Muscle layer of colon (tissue), 2 donors: ENCODE data around the gene APBA2.

Experiments used
- H3K27ac ChIP-seq: one replicate; pipeline ENCODE4 v1.7.0; 2013; ENCODE audit warnings: low read depth, mild to moderate bottlenecking, low read length, moderate library complexity
- H3K27me3 ChIP-seq, 2 donors: one replicate each; pipeline ENCODE4 v1.7.0; 2013; ENCODE audit warnings: low read length in 2 of 2, mild to moderate bottlenecking in 2 of 2; ENCODE audit not compliant: insufficient read depth in 2 of 2, control insufficient read depth in 1 of 2
- H3K36me3 ChIP-seq: one replicate; pipeline ENCODE4 v1.7.0; 2013; ENCODE audit warnings: mild to moderate bottlenecking, low read length; ENCODE audit not compliant: insufficient read depth
- H3K4me1 ChIP-seq: one replicate; pipeline ENCODE4 v1.7.0; 2013; ENCODE audit warnings: mild to moderate bottlenecking, low read length; ENCODE audit not compliant: insufficient read depth
- H3K4me3 ChIP-seq, 2 donors: one replicate each; pipeline ENCODE4 v1.7.0; 2013; ENCODE audit warnings: low read length in 2 of 2, low read depth in 1 of 2, mild to moderate bottlenecking in 1 of 2, moderate library complexity in 1 of 2
- H3K9ac ChIP-seq: one replicate; pipeline ENCODE4 v1.7.0; 2013; ENCODE audit warnings: low read length
- H3K9me3 ChIP-seq: one replicate; pipeline ENCODE4 v1.7.0; 2013; ENCODE audit warnings: mild to moderate bottlenecking, low read length
- donor health status: abdominal sarcoma.
- donor health status: Adenocarcinoma of cecum.

APBA2 gene

DNA sequence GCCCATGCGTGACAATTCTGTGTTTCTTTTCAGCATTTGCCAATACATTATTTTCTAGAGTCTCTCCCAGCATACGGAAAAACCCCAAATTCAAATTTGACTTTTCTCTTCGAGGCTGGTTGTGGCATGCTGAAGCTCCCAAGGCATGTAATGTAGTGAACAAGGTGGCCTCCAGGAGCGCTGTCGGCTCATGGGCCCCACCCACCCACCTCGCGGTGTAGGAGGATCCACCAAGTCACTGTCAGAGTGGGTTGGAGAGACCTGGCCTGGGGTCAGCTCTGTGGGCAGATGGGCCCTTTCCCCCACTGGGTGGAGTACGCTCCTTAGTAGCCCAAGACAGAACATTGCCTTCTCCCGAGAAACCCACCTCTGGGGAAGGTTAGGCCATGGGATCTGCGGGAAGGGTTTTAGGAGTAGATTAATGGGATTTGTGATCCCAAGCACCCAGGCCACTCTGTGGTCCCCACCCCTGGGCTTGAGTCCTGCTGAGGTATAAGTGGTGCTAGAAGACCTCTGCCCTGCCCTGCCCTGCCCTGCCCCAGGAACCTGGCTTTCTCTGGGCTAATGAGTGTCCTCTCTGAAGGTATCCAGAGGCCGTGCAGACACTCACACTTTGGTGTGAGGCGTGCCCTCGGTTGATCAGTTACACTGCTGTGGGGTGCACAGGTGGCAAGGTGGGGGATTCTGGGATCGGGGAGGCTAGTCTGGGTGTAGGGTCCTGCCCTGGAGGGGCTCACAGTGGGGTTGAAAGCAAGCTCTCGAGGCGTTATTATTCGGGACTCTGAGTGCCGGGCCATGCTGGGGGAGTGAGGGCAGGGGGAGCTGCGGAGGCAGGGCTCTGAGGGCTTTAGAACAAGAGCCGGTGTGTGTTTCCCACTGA is 97.9 kb downstream of the APBA2 start:
- Histone ChIP-seq H3K4me3 (no peak overlapping the region), H3K9me3 (no peaks in the 10 kb centered on the region), H3K4me1 (no peaks in the 10 kb centered on the region), H3K9ac (no peak overlapping the region), H3K36me3 (no peaks in the 10 kb centered on the region), H3K27ac (no peak overlapping the region), H3K27me3 (no peaks in the 10 kb centered on the region)

DNA sequence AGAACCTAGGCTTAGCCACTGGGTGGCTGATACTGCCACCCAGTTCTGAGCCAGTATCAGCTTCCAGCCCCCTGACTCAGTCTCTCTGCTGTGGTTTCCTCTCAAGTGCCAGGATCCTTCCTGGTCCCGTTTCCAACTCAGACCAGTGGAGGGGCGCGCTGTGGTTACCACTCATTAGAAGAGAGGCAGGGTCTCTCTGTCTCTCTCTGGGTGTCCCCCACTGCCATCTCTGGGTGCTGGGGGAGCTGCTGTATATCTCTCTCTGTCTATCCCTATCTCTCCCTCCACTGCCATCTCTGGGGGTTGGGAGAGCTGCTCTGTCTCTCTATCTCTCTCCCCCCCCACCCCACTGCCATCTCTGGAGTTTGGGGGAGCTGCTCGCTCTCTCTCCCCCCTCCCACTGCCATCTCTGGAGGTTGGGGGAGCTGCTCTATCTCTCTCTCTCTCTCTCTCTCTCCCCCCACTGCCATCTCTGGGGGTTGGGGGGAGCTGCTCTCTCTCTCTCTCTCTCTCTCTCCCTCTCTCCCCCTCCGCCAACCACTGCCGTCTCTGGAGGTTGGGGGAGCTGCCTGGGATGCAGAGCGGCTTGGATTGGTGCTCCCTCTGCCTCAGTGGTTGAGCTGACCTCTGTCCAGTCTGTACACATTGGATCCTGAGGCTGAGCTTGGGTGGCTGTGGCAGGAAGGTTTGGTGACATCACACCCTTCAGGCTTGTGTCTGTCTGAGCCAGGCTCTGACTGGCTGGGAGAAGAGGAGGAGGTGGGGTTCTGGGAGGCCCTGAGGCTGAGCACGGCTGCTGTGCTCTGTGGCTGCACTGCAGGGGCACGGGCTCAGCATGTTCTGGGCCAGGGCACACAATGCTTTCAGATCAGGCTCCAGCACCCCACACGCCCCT is 98.9 kb downstream of the APBA2 start:
- Histone ChIP-seq H3K27ac (no peak overlapping the region), H3K9me3 (no peaks in the 10 kb centered on the region), H3K9ac (no peak overlapping the region), H3K4me1 (no peaks in the 10 kb centered on the region), H3K27me3 (no peaks in the 10 kb centered on the region), H3K4me3 (no peak overlapping the region), H3K36me3 (no peaks in the 10 kb centered on the region)

DNA sequence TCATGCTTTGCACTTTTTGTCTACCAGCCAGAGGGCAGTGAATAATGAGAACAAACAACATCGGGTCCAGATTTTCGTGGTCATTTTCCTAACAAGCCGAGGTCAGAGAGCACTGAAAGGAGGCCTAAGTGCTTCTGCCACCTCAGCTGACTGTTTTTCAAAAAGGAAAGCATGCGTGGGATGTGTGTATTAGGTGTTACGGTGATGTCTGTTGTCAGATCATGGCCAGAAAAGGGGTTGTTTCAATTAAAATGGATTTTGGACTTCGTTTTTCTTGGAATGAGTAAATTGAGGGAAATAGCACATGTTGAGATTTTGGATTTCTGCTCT is 99.5 kb downstream of the APBA2 start:
- no peaks in the 10 kb centered on the region for H3K27me3 ChIP-seq
- no peaks in the 10 kb centered on the region for H3K9me3 ChIP-seq
- H3K4me1 ChIP-seq = no peaks in the 10 kb centered on the region
- H3K4me3 ChIP-seq = no peak overlapping the region
- no peak overlapping the region for H3K9ac ChIP-seq
- no peak overlapping the region for H3K27ac ChIP-seq
- H3K36me3 ChIP-seq = no peaks in the 10 kb centered on the region

DNA sequence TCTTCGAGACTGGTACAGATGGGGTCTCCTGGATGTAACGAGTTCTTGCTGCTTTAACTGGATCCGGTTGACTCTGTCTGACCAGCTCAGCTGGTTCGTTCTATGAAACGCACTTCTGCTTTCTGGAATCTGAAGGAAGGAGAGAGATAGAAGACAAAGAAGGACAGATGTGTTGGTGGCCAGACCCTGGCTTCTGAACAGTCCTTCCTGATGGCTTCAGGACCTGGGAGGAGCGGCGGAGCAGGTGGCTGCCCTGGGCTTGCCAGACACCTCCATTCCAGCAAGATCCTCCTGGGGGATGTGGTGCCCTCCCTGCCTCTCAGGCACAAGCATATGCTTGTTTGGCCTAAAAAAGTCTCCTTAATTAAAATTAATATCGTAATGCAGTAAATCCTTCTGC is 99.9 kb downstream of the APBA2 start:
- no peak overlapping the region for H3K4me3 ChIP-seq
- no peak overlapping the region for H3K9ac ChIP-seq
- H3K36me3 ChIP-seq = no peaks in the 10 kb centered on the region

DNA sequence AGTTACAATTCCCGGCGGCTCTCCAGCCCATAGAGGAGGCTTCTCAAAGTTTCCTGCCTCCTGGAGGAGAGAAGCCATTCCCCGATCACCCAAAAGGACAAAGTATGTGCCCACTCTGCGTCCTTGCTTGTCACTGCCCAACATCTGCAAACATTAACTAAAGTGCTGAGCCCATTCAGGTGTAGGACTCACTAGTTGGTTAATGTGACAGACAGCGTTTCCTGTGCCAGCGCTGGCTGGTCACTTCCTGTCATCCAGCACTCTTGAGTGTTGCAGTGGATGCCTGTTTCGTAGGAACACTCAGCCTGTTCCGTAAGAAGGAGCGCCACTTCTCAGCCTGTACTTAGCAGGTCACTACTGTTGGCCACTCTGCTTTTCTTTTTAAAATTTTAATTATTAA is 100.3 kb downstream of the APBA2 start:
- no peaks in the 10 kb centered on the region for H3K27me3 ChIP-seq
- no peak overlapping the region for H3K4me3 ChIP-seq
- no peak overlapping the region for H3K9ac ChIP-seq
- no peaks in the 10 kb centered on the region for H3K9me3 ChIP-seq
- H3K27ac ChIP-seq = no peak overlapping the region
- no peaks in the 10 kb centered on the region for H3K4me1 ChIP-seq
- H3K36me3 ChIP-seq = no peaks in the 10 kb centered on the region

More for the DNA sequence above, 99.9 kb downstream of the APBA2 start:
- H3K9me3 ChIP-seq = no peaks in the 10 kb centered on the region
- H3K27me3 ChIP-seq = no peaks in the 10 kb centered on the region
- H3K27ac ChIP-seq = no peak overlapping the region
- H3K4me1 ChIP-seq = no peaks in the 10 kb centered on the region

DNA sequence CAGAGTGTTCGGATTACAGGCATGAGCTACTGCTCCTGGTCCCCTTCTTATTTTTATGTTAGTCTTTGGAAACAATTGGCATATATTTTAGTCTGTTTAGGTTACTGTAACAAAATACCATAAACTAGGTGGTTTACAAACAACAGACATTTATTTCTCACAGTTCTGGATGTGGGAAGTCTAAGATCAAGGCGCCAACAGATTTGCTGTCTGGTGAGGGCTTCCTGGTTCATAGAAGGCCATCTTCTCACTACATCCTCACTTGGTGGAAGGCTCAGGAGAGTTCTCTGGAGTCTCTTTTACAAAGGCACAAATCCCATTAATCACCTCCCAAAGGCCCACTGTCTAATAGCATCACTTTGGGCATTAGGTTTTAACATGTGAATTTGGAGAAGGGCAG is 101.0 kb downstream of the APBA2 start:
- H3K4me1 ChIP-seq = no peaks in the 10 kb centered on the region
- no peaks in the 10 kb centered on the region for H3K9me3 ChIP-seq
- no peak overlapping the region for H3K9ac ChIP-seq
- H3K27ac ChIP-seq = no peak overlapping the region
- H3K4me3 ChIP-seq = no peak overlapping the region
- no peaks in the 10 kb centered on the region for H3K36me3 ChIP-seq
- no peaks in the 10 kb centered on the region for H3K27me3 ChIP-seq

DNA sequence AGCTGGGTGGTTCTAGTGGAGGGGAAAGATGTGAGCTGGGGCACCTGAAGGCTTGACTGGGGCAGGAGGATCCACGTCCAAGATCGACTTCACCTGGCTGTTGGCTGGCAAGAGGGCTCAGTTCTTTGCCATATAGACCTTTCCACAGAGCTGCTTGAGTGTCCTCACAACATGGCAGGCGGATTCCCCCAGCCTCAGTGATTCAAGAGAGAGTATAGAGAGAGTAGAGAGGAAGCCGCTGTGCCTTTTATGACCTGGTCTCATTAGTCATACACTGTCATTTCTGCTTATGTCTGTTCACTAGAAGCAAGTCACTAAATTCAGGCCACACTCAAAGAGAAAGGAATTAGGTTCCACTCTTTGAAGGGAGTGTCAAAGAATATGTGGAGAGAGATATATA is 101.6 kb downstream of the APBA2 start:
- Histone ChIP-seq H3K4me1 (no peaks in the 10 kb centered on the region), H3K27ac (no peak overlapping the region)

DNA sequence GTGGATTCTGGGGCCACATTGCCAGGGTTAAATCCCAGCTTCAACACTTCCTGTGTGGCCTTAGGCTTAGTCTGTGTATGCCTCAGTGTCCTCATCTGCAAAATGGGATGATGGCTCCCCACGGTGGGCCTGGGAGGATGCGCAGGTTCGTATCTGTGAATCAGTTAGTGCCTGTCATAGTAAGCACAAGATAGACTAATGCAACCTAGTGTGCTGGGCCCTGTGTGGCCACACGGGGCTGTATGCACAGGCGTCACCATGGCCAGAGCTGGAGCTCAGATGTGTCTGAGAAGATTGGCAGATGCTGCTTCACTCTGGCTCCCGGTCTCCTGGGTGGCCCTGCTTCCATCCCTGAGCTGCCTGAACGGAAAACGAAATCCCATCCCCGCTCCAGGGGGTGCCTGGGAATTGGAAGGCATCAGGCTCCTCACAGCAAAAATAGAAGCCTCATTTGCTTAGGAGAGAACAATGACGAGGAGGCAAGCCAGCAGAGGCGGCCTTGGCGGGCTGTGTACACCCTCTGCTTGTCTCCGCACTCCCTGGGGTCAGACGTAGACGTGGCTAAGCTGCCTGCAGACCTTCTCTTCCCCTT is 103.6 kb downstream of the APBA2 start:
- H3K36me3 ChIP-seq = no peaks in the 10 kb centered on the region
- H3K9me3 ChIP-seq = no peaks in the 10 kb centered on the region
- H3K9ac ChIP-seq = no peak overlapping the region
- no peak overlapping the region for H3K4me3 ChIP-seq
- H3K27me3 ChIP-seq = no peaks in the 10 kb centered on the region
- peaks cover 7% of the 10 kb centered on the region for H3K4me1 ChIP-seq
- H3K27ac ChIP-seq = no peak overlapping the region

More for the DNA sequence above, 101.6 kb downstream of the APBA2 start:
- Histone ChIP-seq H3K9me3 (no peaks in the 10 kb centered on the region), H3K4me3 (no peak overlapping the region), H3K27me3 (no peaks in the 10 kb centered on the region), H3K9ac (no peak overlapping the region), H3K36me3 (no peaks in the 10 kb centered on the region)

DNA sequence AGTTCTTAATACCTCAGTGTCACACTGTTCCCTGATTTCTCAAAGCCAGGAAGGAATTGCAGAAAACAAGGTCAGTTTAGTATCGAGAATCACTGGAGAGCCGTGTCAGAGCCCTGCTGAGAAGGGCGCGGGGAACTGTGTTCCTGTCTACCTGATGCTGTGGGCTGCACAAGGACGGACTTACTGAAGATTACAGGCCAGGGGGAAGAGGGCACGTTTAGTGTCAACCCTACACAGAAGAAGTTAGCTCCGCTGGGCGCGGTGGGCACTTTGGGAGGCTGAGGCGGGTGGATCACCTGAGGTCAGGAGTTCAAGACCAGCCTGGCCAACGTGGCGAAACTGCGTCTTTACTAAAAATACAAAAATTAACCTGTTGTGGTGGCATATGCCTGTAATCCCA is 104.1 kb downstream of the APBA2 start:
- H3K4me1 ChIP-seq = peaks cover 7% of the 10 kb centered on the region
- H3K36me3 ChIP-seq = no peaks in the 10 kb centered on the region
- H3K9ac ChIP-seq = no peak overlapping the region
- H3K27ac ChIP-seq = no peak overlapping the region
- H3K9me3 ChIP-seq = no peaks in the 10 kb centered on the region
- H3K27me3 ChIP-seq = no peaks in the 10 kb centered on the region
- H3K4me3 ChIP-seq = no peak overlapping the region

DNA sequence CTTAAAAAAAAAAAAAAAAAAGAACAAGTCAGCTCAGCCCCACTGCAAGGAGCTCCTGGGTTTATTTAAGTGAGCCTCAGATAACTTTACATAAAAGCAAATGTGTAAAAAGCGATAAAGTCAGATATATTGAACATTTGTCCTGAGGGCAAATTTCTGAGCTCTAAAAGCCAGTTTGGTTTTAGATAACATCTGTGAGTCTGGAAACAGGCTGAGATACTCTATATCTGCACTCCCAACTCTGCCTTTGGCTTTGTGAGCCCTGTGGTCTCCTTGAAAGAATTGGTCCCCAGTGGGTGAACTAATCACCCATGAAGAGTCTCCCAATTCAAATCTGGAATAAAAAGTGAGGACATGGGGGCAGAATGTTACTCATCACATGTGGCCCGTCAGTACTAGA is 104.6 kb downstream of the APBA2 start:
- no peak overlapping the region for H3K9ac ChIP-seq
- peaks cover 7% of the 10 kb centered on the region for H3K4me1 ChIP-seq
- H3K27ac ChIP-seq = no peak overlapping the region
- H3K4me3 ChIP-seq = no peak overlapping the region
- no peaks in the 10 kb centered on the region for H3K27me3 ChIP-seq
- no peaks in the 10 kb centered on the region for H3K9me3 ChIP-seq
- H3K36me3 ChIP-seq = no peaks in the 10 kb centered on the region
